A549 treated with GW870086 at 1 μM for 4 hours (cell line): ENCODE results near the gene TMEM52B. TPM values are rescaled to one million over a fixed set of nuclear protein-coding genes. Genes with fewer than 3 reads are reported as not detected.

ENCODE experiments used
- total RNA-seq: library from RNA; stranded (reverse); fragments of 200-300 nt; extraction: Qiagen RNA extraction; gene quantifications from 5 replicates; pipeline ENCODE4 v1.2.3, GENCODE V29; 2022; ENCODE audit warnings: low read depth

TMEM52B gene
- total RNA-seq: 0.08 to 0.64 TPM (median 0.16 TPM) in 4 of 5 replicates, not detected in the other

DNA sequence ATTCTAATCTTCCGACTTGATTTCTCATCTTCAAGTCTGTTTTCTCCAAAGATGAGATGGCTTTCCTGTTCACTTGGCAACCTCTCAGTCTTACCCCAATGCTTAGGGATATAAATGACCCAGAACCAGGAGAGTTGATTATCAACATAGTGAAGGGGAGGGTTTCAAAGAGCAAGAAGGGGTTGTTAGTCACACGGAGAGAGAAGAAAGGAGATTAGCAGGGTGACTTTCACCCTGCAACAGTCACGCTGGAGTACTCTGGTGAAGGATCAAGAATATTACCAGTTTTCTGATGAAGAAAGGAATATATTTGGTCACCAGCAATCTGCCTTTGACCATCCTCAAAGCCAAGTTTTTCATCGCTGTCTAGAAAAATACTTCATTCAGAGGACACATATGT lies at the start of gene TMEM52B:
TMEM52B (plus strand) TSS at position 212 of the 400 bp plus-strand sequence. CDS start 543 bp downstream, outside the sequence.

DNA sequence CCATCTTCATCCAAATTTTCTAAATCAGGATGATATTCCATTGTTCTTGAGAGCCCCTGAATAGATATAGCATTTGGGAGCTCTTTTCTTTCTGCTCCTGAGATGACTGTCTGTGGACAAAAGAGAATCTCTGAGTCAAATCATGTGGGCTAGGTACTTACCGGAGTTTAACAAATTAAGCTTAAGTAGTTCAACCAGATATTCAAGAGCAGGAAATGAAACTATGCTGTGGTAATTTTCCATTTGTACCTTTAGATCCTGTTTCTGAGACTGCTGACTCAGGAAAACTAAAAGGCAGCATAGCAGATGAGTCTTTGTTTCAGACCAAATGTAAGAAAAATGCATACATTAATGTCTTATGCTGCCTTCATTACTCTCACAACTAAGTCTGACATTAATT lies 48.8 kb upstream of the TMEM52B start, which contains the start of gene CLEC7A:
CLEC7A (minus strand) TSS at position 158 of the 400 bp plus-strand sequence; CDS start at position 41, 117 bp downstream.

DNA sequence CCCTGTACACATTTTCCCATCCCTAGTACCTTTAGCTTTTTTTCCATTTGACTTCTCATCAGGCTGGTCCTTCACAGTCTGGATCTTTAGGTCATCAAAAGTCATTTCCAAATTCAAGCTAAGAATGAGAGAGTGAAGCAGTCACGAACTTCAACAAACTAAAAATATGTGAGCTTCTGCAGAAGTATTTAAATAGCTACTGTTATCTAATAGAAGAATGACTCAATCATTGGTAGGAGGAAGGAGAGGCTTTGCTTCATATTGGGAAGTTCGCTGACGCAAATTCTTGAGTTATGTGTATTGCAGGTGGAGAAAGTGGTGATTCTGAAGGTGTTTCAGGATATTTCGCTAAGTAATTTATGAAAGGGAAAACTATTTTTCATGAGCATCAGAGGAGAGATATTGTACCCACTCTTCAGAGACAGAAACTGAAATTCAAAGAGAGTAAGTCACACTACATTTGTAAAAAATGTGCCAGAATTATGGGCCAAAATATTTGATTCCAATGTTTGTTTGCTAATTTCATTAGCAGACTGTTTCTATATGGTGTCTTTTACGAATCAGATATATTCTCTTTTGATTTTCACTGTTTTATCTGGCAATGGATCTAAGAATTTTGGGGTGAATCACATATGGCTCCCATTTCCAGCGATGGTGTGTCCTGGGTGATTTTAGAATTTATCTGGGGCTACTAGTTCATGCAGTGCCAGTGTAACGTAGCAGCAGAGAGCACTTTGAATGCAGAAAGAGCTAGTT lies 6.7 kb upstream of the TMEM52B start, which contains the start of gene OLR1:
OLR1 (minus strand) TSS at position 160 of the 756 bp plus-strand sequence; CDS start at position 105, 55 bp downstream.

DNA sequence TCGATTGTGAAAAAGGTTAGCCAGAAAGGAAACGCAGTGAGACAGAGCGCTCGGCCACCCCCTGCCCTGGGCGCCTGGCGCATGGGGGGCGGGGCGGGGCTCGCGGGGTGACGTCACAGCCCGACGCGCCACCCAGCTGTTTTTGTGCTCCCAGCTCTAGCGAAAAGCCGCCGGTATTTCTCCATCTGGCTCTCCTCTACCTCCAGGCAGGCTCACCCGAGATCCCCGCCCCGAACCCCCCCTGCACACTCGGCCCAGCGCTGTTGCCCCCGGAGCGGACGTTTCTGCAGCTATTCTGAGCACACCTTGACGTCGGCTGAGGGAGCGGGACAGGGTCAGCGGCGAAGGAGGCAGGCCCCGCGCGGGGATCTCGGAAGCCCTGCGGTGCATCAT lies 33.9 kb downstream of the TMEM52B start, which contains the start of gene GABARAPL1:
GABARAPL1 (plus strand) TSS at position 139 of the 393 bp plus-strand sequence; CDS start at position 392, 253 bp downstream.

Other genes with a start within 250 kb of the TMEM52B start
- gene CLEC2A, start 246.7 kb upstream of the TMEM52B start, total RNA-seq: not detected in 5 replicates
- gene CLEC12A, start 207.6 kb upstream of the TMEM52B start, total RNA-seq: not detected in 5 replicates
- gene CLEC1B, start 179.9 kb upstream of the TMEM52B start, total RNA-seq: not detected in 5 replicates
- not detected in 5 replicates for gene CLEC12B, start 168.4 kb upstream of the TMEM52B start, total RNA-seq
- not detected in 5 replicates for gene CLEC9A, start 148.3 kb upstream of the TMEM52B start, total RNA-seq
- not detected in 5 replicates for gene CLEC1A, start 80.0 kb upstream of the TMEM52B start, total RNA-seq
- not detected in 5 replicates for gene CLEC7A, start 48.8 kb upstream of the TMEM52B start, total RNA-seq
- gene OLR1, start 6.9 kb upstream of the TMEM52B start, total RNA-seq: 0.72 to 1.8 TPM (median 1.2 TPM) in 5 replicates
- gene GABARAPL1, start 33.8 kb downstream of the TMEM52B start, total RNA-seq: 37.0 to 47.9 TPM (median 37.9 TPM) in 5 replicates
- gene KLRD1, start 128.8 kb downstream of the TMEM52B start, total RNA-seq: not detected in 5 replicates
- gene KLRK1, start 211.0 kb downstream of the TMEM52B start, total RNA-seq: not detected in 5 replicates
- gene KLRC4, start 230.7 kb downstream of the TMEM52B start, total RNA-seq: not detected in 5 replicates
- gene KLRC3, start 241.6 kb downstream of the TMEM52B start, total RNA-seq: 0.41 to 0.42 TPM in 2 of 5 replicates, not detected in the others